Mesendoderm (in vitro differentiated cells): ENCODE measurements around the gene PCDHGB2. TPM values are rescaled to one million over a fixed set of nuclear protein-coding genes. Genes with fewer than 3 reads are reported as not detected.
A peak's percentile ranks its signal among the peaks of the same experiment; 100 is the strongest.
"Not testable (repeated sequence)": the region's sequence is repeated elsewhere in the genome, so short reads cannot be mapped to it uniquely, and the experiment has no call there.

Experiments
- DNase-seq: peaks from one replicate; pipeline ENCODE4 v3.0.0; 2013
- H2AK5ac ChIP-seq: 2 replicates; pipeline ENCODE4 v1.6.1; 2013; ENCODE audit warnings: low read length, inconsistent platforms
- H2BK120ac ChIP-seq: 2 replicates; pipeline ENCODE4 v1.6.1; 2013; ENCODE audit warnings: low read depth, mild to moderate bottlenecking, low read length, moderate library complexity, mixed read lengths
- H2BK15ac ChIP-seq: replicated peaks from 2 replicates; pipeline ENCODE4 v1.6.1; 2013; ENCODE audit warnings: low read depth, mild to moderate bottlenecking, moderate library complexity
- H2BK5ac ChIP-seq: 2 replicates; pipeline ENCODE4 v1.6.1; 2013; ENCODE audit warnings: low read length, inconsistent platforms
- H3K18ac ChIP-seq: 2 replicates; pipeline ENCODE4 v1.6.1; 2013; ENCODE audit warnings: mild to moderate bottlenecking, low read length, mixed read lengths
- H3K23ac ChIP-seq: one replicate; pipeline ENCODE4 v1.6.1; 2013; ENCODE audit warnings: low read length
- H3K27ac ChIP-seq: 2 replicates; pipeline ENCODE4 v1.5.1; 2013; ENCODE audit warnings: low read depth, mild to moderate bottlenecking, inconsistent platforms, low read length, moderate library complexity
- H3K27me3 ChIP-seq: 2 replicates; pipeline ENCODE4 v1.6.1; 2013; ENCODE audit warnings: low read length, control low read depth, mild to moderate bottlenecking, inconsistent platforms; ENCODE audit not compliant: insufficient read depth, poor library complexity
- H3K36me3 ChIP-seq: 2 replicates; pipeline ENCODE4 v1.6.1; 2013; ENCODE audit warnings: low read length, inconsistent platforms; ENCODE audit not compliant: control insufficient read depth, insufficient read depth
- H3K4ac ChIP-seq: one replicate; pipeline ENCODE4 v1.6.1; 2013; ENCODE audit warnings: low read depth, mild to moderate bottlenecking, low read length, moderate library complexity
- H3K4me1 ChIP-seq: 2 replicates; pipeline ENCODE4 v1.6.1; 2013; ENCODE audit warnings: low read depth, low read length, inconsistent platforms; ENCODE audit not compliant: control insufficient read depth
- H3K4me2 ChIP-seq: 2 replicates; pipeline ENCODE4 v1.6.1; 2013; ENCODE audit warnings: low read length
- H3K4me3 ChIP-seq: 2 replicates; pipeline ENCODE4 v1.5.1; 2013; ENCODE audit warnings: mild to moderate bottlenecking, low read length
- H3K56ac ChIP-seq: one replicate; pipeline ENCODE4 v1.6.1; 2013; ENCODE audit warnings: low read length
- H3K79me1 ChIP-seq: 2 replicates; pipeline ENCODE4 v1.6.1; 2013; ENCODE audit warnings: low read length, inconsistent platforms
- H3K79me2 ChIP-seq: 2 replicates; pipeline ENCODE4 v1.6.1; 2013; ENCODE audit warnings: mild to moderate bottlenecking, low read length; ENCODE audit not compliant: control insufficient read depth, insufficient read depth
- H3K9ac ChIP-seq: 2 replicates; pipeline ENCODE4 v1.6.1; 2013; ENCODE audit warnings: low read length, inconsistent platforms
- H4K5ac ChIP-seq: one replicate; pipeline ENCODE4 v1.6.1; 2013; ENCODE audit warnings: low read length
- H4K8ac ChIP-seq: one replicate; pipeline ENCODE4 v1.6.1; 2013; ENCODE audit warnings: low read depth, mild to moderate bottlenecking, control low read depth, low read length, moderate library complexity
- WGBS: extraction: QIAGEN DNeasy Blood & Tissue Kit; methylation state at CpG from one replicate; pipeline ENCODE4 v1.1.7; 2013; ENCODE audit warnings: low lambda C conversion rate, missing lambda C conversion rate; ENCODE audit not compliant: insufficient coverage; ENCODE audit errors: extremely low coverage; 5-methylcytosine and 5-hydroxymethylcytosine counted together
- polyA plus RNA-seq, 2 experiments: library from polyadenylated mRNA; stranded (reverse); fragments of 200-250 nt; gene quantifications; one replicate each; pipeline ENCODE4 v1.2.3, GENCODE V29; 2013

PCDHGB2 gene
- polyA plus RNA-seq (2013, experiment 1 of 2) = 1.1 TPM
- 1.2 TPM for polyA plus RNA-seq (2013, experiment 2 of 2)

GRCh38 chr5:141359790-141360426 is at the start of gene PCDHGB2:
PCDHGB2 (plus strand) TSS chr5:141359994; CDS start chr5:141360136, 142 bp downstream.
- Histone ChIP-seq H3K27me3 (no peaks in the 10 kb centered on the region), H3K23ac (no peak within 1 kb of the TSS), H3K79me2 (no peaks in the 10 kb centered on the region), H2BK15ac (no peak within 1 kb of the TSS), H3K79me1 (no peaks in the 10 kb centered on the region), H2BK5ac (no peak within 1 kb of the TSS), H3K36me3 (no peaks in the 10 kb centered on the region), H3K18ac (no peak within 1 kb of the TSS), H3K56ac (no peak within 1 kb of the TSS), H3K4me1 (no peaks in the 10 kb centered on the region), H3K27ac (no peak within 1 kb of the TSS), H2AK5ac (no peak within 1 kb of the TSS), H4K5ac (no peak within 1 kb of the TSS), H3K4ac (no peak within 1 kb of the TSS), H2BK120ac (no peak within 1 kb of the TSS), H3K9ac (no peak within 1 kb of the TSS), H4K8ac (no peak within 1 kb of the TSS), H3K4me2 (no peak within 1 kb of the TSS), H3K4me3 (no peak within 1 kb of the TSS)
- WGBS = no CpG with 5 or more reads among the region's 24 CpGs
- peak; percentile 73 for DNase-seq

GRCh38 chr5:141313711-141314110 is 46.1 kb upstream of the PCDHGB2 start:
- Histone ChIP-seq H3K4me1 (no peaks in the 10 kb centered on the region), H3K9ac (no peak overlapping the region), H2BK5ac (no peak overlapping the region), H3K4me2 (no peak overlapping the region), H3K4ac (no peak overlapping the region), H3K4me3 (no peak overlapping the region), H2AK5ac (no peak overlapping the region), H4K8ac (no peak overlapping the region), H3K79me1 (no peaks in the 10 kb centered on the region), H3K27me3 (no peaks in the 10 kb centered on the region), H3K23ac (no peak overlapping the region), H2BK120ac (no peak overlapping the region), H3K27ac (no peak overlapping the region), H3K56ac (no peak overlapping the region), H2BK15ac (no peak overlapping the region), H3K36me3 (no peaks in the 10 kb centered on the region), H3K18ac (no peak overlapping the region), H3K79me2 (peaks cover 6% of the 10 kb centered on the region), H4K5ac (no peak overlapping the region)
- no peak for DNase-seq

GRCh38 chr5:141316963-141317362 is 42.8 kb upstream of the PCDHGB2 start:
- H4K5ac ChIP-seq, H2BK15ac ChIP-seq, H3K4me2 ChIP-seq, H3K27ac ChIP-seq, H3K18ac ChIP-seq, H3K79me1 ChIP-seq, H2BK5ac ChIP-seq, H3K4ac ChIP-seq, H2AK5ac ChIP-seq, H3K9ac ChIP-seq, H3K23ac ChIP-seq, H3K4me3 ChIP-seq, H3K4me1 ChIP-seq, H3K56ac ChIP-seq, H4K8ac ChIP-seq, H2BK120ac ChIP-seq, H3K36me3 ChIP-seq, H3K27me3 ChIP-seq, DNase-seq: not testable (repeated sequence)
- WGBS = no CpG with 5 or more reads among the region's 4 CpGs
- peaks cover 19% of the 10 kb centered on the region for H3K79me2 ChIP-seq

- H3K23ac ChIP-seq = no peak overlapping the region
- H4K8ac ChIP-seq = no peak overlapping the region
- no peaks in the 10 kb centered on the region for H3K4me1 ChIP-seq
- H3K79me1 ChIP-seq = peaks cover 10% of the 10 kb centered on the region
- H3K27me3 ChIP-seq = no peaks in the 10 kb centered on the region
- no peak overlapping the region for H3K4ac ChIP-seq
- peak overlapping the region; percentile 80 for H3K4me3 ChIP-seq
- no peak overlapping the region for H3K9ac ChIP-seq
- H3K27ac ChIP-seq = no peak overlapping the region
- H3K4me2 ChIP-seq = peak overlapping the region; percentile 86
- H3K56ac ChIP-seq = no peak overlapping the region
- no peak overlapping the region for H2BK5ac ChIP-seq
- DNase-seq = peak; percentile 54
- peaks cover 4% of the 10 kb centered on the region for H3K36me3 ChIP-seq
- no peak overlapping the region for H2AK5ac ChIP-seq
- no peak overlapping the region for H4K5ac ChIP-seq
- peaks cover 19% of the 10 kb centered on the region for H3K79me2 ChIP-seq
- H3K18ac ChIP-seq = no peak overlapping the region
- H2BK15ac ChIP-seq = no peak overlapping the region
- no CpG with 5 or more reads among the region's 6 CpGs for WGBS
- H2BK120ac ChIP-seq = no peak overlapping the region
Measured at GRCh38 chr5:141319202-141319601, 40.6 kb upstream of the PCDHGB2 start.

- H3K4me2 ChIP-seq = peak overlapping the region; percentile 86
- H3K79me2 ChIP-seq = peaks cover 19% of the 10 kb centered on the region
- H4K5ac ChIP-seq = no peak overlapping the region
- H2AK5ac ChIP-seq = no peak overlapping the region
- WGBS = no CpG with 5 or more reads among the region's 5 CpGs
- H3K4me3 ChIP-seq = peak overlapping the region; percentile 80
- H3K4ac ChIP-seq = no peak overlapping the region
- no peak overlapping the region for H3K23ac ChIP-seq
- peak overlapping the region; percentile 68 for H3K9ac ChIP-seq
- no peak overlapping the region for H2BK5ac ChIP-seq
- no peak overlapping the region for H2BK15ac ChIP-seq
- H3K56ac ChIP-seq = peak overlapping the region; percentile 31
- H2BK120ac ChIP-seq = no peak overlapping the region
- H3K27ac ChIP-seq = no peak overlapping the region
- H3K4me1 ChIP-seq = no peaks in the 10 kb centered on the region
- H3K18ac ChIP-seq = no peak overlapping the region
- no peaks in the 10 kb centered on the region for H3K27me3 ChIP-seq
- H3K79me1 ChIP-seq = peaks cover 10% of the 10 kb centered on the region
- peak; percentile 3 for DNase-seq
- no peak overlapping the region for H4K8ac ChIP-seq
- peaks cover 4% of the 10 kb centered on the region for H3K36me3 ChIP-seq
Measured at GRCh38 chr5:141319699-141320098, 40.1 kb upstream of the PCDHGB2 start.
